Transverse colon (tissue), 4 donors: ENCODE data around the gene TMA16. TPM values are rescaled to one million over a fixed set of nuclear protein-coding genes. Genes with fewer than 3 reads are reported as not detected.

Experiments used
- DNase-seq: peaks from one replicate; pipeline ENCODE4 v3.0.0-alpha.2; 2019
- H3K27ac ChIP-seq, 4 donors: fragments of 200-600 bp; sonication (generic); 2 replicates each; pipeline ENCODE4 v1.5.1; 2016 to 2018; ENCODE audit warnings: inconsistent platforms in 4 of 4
- H3K27me3 ChIP-seq: fragments of 200-600 bp; sonication (generic); 2 replicates; pipeline ENCODE4 v1.5.1; 2017; ENCODE audit warnings: inconsistent platforms
- H3K36me3 ChIP-seq, 4 donors: fragments of 200-600 bp; sonication (generic); 2 replicates each; pipeline ENCODE4 v1.5.1; 2017 to 2019; ENCODE audit warnings: inconsistent platforms in 4 of 4
- H3K4me1 ChIP-seq, 4 donors: fragments of 200-600 bp; sonication (generic); 2 replicates each; pipeline ENCODE4 v1.5.1; 2017 to 2020; ENCODE audit warnings: inconsistent platforms in 4 of 4
- H3K4me3 ChIP-seq, 4 donors: fragments of 200-600 bp; sonication (generic); 1 replicate in 1 of 4; 2 replicates in 3 of 4; pipeline versions ENCODE4 v1.5.1 to v1.6.1; 2017 to 2019; ENCODE audit warnings: inconsistent platforms in 4 of 4
- H3K9me3 ChIP-seq, 2 donors: fragments of 200-600 bp; sonication (generic); 2 replicates each; pipeline ENCODE4 v1.5.1; 2017 to 2019; ENCODE audit warnings: inconsistent platforms in 2 of 2
- CTCF ChIP-seq, 5 experiments: fragments of 200-600 bp in 3 of 5; fragments of 450-650 bp in 2 of 5; sonication (generic) in 3 of 5; IDR thresholded peaks; 1 replicate in 2 of 5; 2 replicates in 3 of 5; pipeline ENCODE4 v1.5.1; 2016 to 2017; ENCODE audit warnings: antibody characterized with exemption in 5 of 5, inconsistent platforms in 3 of 5, mild to moderate bottlenecking in 2 of 5, moderate library complexity in 1 of 5
- EP300 ChIP-seq: sonication (generic); formaldehyde crosslinking; IDR thresholded peaks from one replicate; pipeline ENCODE4 v1.6.1; 2017; ENCODE audit warnings: antibody characterized with exemption, low read depth
- POLR2A ChIP-seq: fragments of 450-650 bp; IDR thresholded peaks from one replicate; pipeline ENCODE4 v1.6.1; 2016; ENCODE audit warnings: antibody characterized with exemption, mild to moderate bottlenecking, moderate library complexity
- POLR2AphosphoS5 ChIP-seq, 3 donors: sonication (generic); formaldehyde crosslinking; IDR thresholded peaks; one replicate each; pipeline ENCODE4 v1.6.1; 2016; ENCODE audit warnings: antibody characterized with exemption in 3 of 3
- WGBS, 2 donors: methylation state at CpG; one replicate each; pipeline ENCODE4 v1.1.5; 2018; ENCODE audit warnings: low coverage in 1 of 2; 5-methylcytosine and 5-hydroxymethylcytosine counted together
- in situ Hi-C, 4 donors: fragments of 200-750 bp; cut with MboI; loops; one replicate each; pipeline versions ENCODE4 v1.15.0 to v1.15.1; 2017; ENCODE audit warnings: low sequenced_read_pairs in 3 of 4, low pct_ligation_motif_present in 1 of 4, low pct_unique_long_range_greater_than_20kb in 1 of 4
- intact Hi-C: fragments of 100-400 bp; cut with DNase I; formaldehyde crosslinking; loops from one replicate; pipeline ENCODE4 v1.15.1; 2023; ENCODE audit warnings: low total_unique reads
- total RNA-seq, 4 donors: library from RNA; depleted of rRNA; stranded (reverse); fragments of >200 nt; gene quantifications; one replicate each; pipeline ENCODE4 v1.1.0, GENCODE V29; 2016

TMA16 gene
- total RNA-seq, 4 donors from 2014 or later, result 7.1 to 27.2 (median 16.4) TPM

- in situ Hi-C loops, result loop anchor here (25.0 kb wide), 3 partner anchors 366 to 1041 kb away; partner anchors contain the start of gene NAF1 (in 3 of the 4)
- H3K4me3 ChIP-seq, result no peak overlapping the region
- no peaks in the 10 kb centered on the region for H3K9me3 ChIP-seq
- no peaks in the 10 kb centered on the region for H3K4me1 ChIP-seq
- H3K27me3 ChIP-seq, result no peaks in the 10 kb centered on the region
- no peak overlapping the region for H3K27ac ChIP-seq
- 86 to 96% methylated on average over 1 to 4 of the region's 4 CpGs for WGBS, 2 donors
- no peak for DNase-seq
- H3K36me3 ChIP-seq, result peaks cover 0 to 32% (median 8%) of the 10 kb centered on the region in 4 donors
- TF ChIP-seq CTCF (IDR thresholded peaks at IDR 0.05), result no peak
- TF ChIP-seq POLR2A, result no peak
- TF ChIP-seq POLR2AphosphoS5 (IDR thresholded peaks at IDR 0.05), result no peak
- no peak for TF ChIP-seq EP300
- intact Hi-C loops, result no loop called here
These were observed 34.2 kb downstream of the TMA16 start for GRCh38 chr4:163528653-163529052.

GRCh38 chr4:163534056-163534455 lies 39.6 kb downstream of the TMA16 start:
- WGBS, 2 donors, result 90 to 91% methylated on average over 3 to 4 of the region's 4 CpGs
- no peak for TF ChIP-seq POLR2AphosphoS5 (IDR thresholded peaks at IDR 0.05)
- no peak for TF ChIP-seq EP300
- no peak for TF ChIP-seq POLR2A
- no peak for TF ChIP-seq CTCF (IDR thresholded peaks at IDR 0.05)
- Histone ChIP-seq H3K4me3 (no peak overlapping the region), H3K27ac (no peak overlapping the region), H3K4me1 (no peaks in the 10 kb centered on the region), H3K9me3 (no peaks in the 10 kb centered on the region), H3K36me3 (peaks cover 0 to 20% (median 3%) of the 10 kb centered on the region in 4 donors), H3K27me3 (no peaks in the 10 kb centered on the region)
- DNase-seq, result no peak
- in situ Hi-C loops, result loop anchor here (25.0 kb wide), 3 partner anchors 372 to 1047 kb away; partner anchors contain the start of gene NAF1 (in 3 of the 4)
- intact Hi-C loops, result no loop called here

- in situ Hi-C loops (loop anchor here (25.0 kb wide), 3 partner anchors 373 to 1048 kb away; partner anchors contain the start of gene NAF1 (in 3 of the 4)), intact Hi-C loops (loop anchor here (2.0 kb wide), 1 partner anchor 53 kb away; no protein-coding TSS in a partner anchor)
- H3K27ac ChIP-seq, result no peak overlapping the region
- H3K4me3 ChIP-seq, result no peak overlapping the region
- H3K36me3 ChIP-seq, result peaks cover 0 to 12% (median 0%) of the 10 kb centered on the region in 4 donors
- DNase-seq, result no peak
- WGBS, 2 donors, result 50 to 69% methylated on average over 1 of the region's 1 CpG
- H3K27me3 ChIP-seq, result no peaks in the 10 kb centered on the region
- H3K9me3 ChIP-seq, result no peaks in the 10 kb centered on the region
- TF ChIP-seq POLR2AphosphoS5 (IDR thresholded peaks at IDR 0.05) (no peak), CTCF (IDR thresholded peaks at IDR 0.05) (no peak), POLR2A (no peak), EP300 (no peak)
- no peaks in the 10 kb centered on the region for H3K4me1 ChIP-seq
These were observed 41.2 kb downstream of the TMA16 start for GRCh38 chr4:163535657-163536056.

- TF ChIP-seq CTCF (IDR thresholded peaks at IDR 0.05) (no peak), POLR2AphosphoS5 (IDR thresholded peaks at IDR 0.05) (no peak), POLR2A (no peak)
- no peaks in the 10 kb centered on the region for H3K4me1 ChIP-seq
- intact Hi-C loops (loop anchor here (2.0 kb wide), 1 partner anchor 53 kb away; no protein-coding TSS in a partner anchor), in situ Hi-C loops (loop anchor here (25.0 kb wide), 3 partner anchors 374 to 1049 kb away; partner anchors contain the start of gene NAF1 (in 3 of the 4))
- H3K9me3 ChIP-seq, result no peaks in the 10 kb centered on the region
- no peak overlapping the region for H3K4me3 ChIP-seq
- WGBS, 2 donors, result 64 to 65% methylated on average over 2 of the region's 2 CpGs
- H3K27me3 ChIP-seq, result no peaks in the 10 kb centered on the region
- DNase-seq, result no peak
- peaks cover 0 to 12% (median 0%) of the 10 kb centered on the region in 4 donors for H3K36me3 ChIP-seq
- H3K27ac ChIP-seq, result no peak overlapping the region
These were observed 41.6 kb downstream of the TMA16 start for GRCh38 chr4:163536091-163536490.
